Midbrain (tissue), 1 donor: ENCODE measurements around the gene CCDC174.

Experiments
- DNase-seq: peaks from one replicate; lab custom pipeline; 2025; lab: John Stamatoyannopoulos, UW

Gene CCDC174

GRCh38 chr3:14701676-14702075 lies 50.1 kb downstream of the CCDC174 start:
- no peak for DNase-seq

- no peak for DNase-seq
These were observed 51.7 kb downstream of the CCDC174 start for GRCh38 chr3:14703128-14703750.

- DNase-seq = no peak
These were observed 52.2 kb downstream of the CCDC174 start for GRCh38 chr3:14703791-14704190.

- DNase-seq = no peak
These were observed 54.5 kb downstream of the CCDC174 start for GRCh38 chr3:14706096-14706495.

- no peak for DNase-seq
These were observed 65.0 kb downstream of the CCDC174 start for GRCh38 chr3:14716591-14716990.

GRCh38 chr3:14717307-14717706 lies 65.7 kb downstream of the CCDC174 start:
- DNase-seq = no peak

GRCh38 chr3:14718539-14718938 lies 67.0 kb downstream of the CCDC174 start:
- no peak for DNase-seq

- DNase-seq = no peak
These were observed 67.4 kb downstream of the CCDC174 start for GRCh38 chr3:14719006-14719405.

- DNase-seq = no peak
These were observed 69.7 kb downstream of the CCDC174 start for GRCh38 chr3:14721126-14721864.
